HG03196 (cell line): ENCODE results near the gene PGS1.
"Not testable (repeated sequence)": the region's sequence is repeated elsewhere in the genome, so short reads cannot be mapped to it uniquely, and the experiment has no call there.

Experiments
- ATAC-seq: cut with Tn5 transposase; IDR thresholded peaks from one replicate; pipeline ENCODE4 v1.9.1; 2021; ENCODE audit not compliant: unreplicated experiment

PGS1 gene

GRCh38 chr17:78438694-78439325 is 60.4 kb downstream of the PGS1 start:
- ATAC-seq: no peak

GRCh38 chr17:78441271-78441971 is 63.0 kb downstream of the PGS1 start:
- no peak for ATAC-seq

- no peak for ATAC-seq
These were observed 64.3 kb downstream of the PGS1 start for GRCh38 chr17:78442648-78443218.

- ATAC-seq: no peak
These were observed 65.9 kb downstream of the PGS1 start for GRCh38 chr17:78444392-78444791.

- no peak for ATAC-seq
These were observed 68.4 kb downstream of the PGS1 start for GRCh38 chr17:78446833-78447232.

GRCh38 chr17:78448356-78448993 is 70.0 kb downstream of the PGS1 start:
- ATAC-seq: no peak

- ATAC-seq: no peak
These were observed 71.6 kb downstream of the PGS1 start for GRCh38 chr17:78449983-78450595.

- no peak for ATAC-seq
These were observed 72.4 kb downstream of the PGS1 start for GRCh38 chr17:78450696-78451345.

GRCh38 chr17:78451753-78452152 is 73.3 kb downstream of the PGS1 start:
- ATAC-seq: no peak

- no peak for ATAC-seq
These were observed 75.9 kb downstream of the PGS1 start for GRCh38 chr17:78454346-78454745.

GRCh38 chr17:78458091-78458490 is 79.6 kb downstream of the PGS1 start:
- no peak for ATAC-seq

- no peak for ATAC-seq
These were observed 80.4 kb downstream of the PGS1 start for GRCh38 chr17:78458736-78459335.

- no peak for ATAC-seq
These were observed 81.2 kb downstream of the PGS1 start for GRCh38 chr17:78459696-78460095.

GRCh38 chr17:78460176-78460675 is 81.8 kb downstream of the PGS1 start:
- no peak for ATAC-seq

GRCh38 chr17:78460951-78461798 is 82.7 kb downstream of the PGS1 start:
- no peak for ATAC-seq

GRCh38 chr17:78461799-78462053 is 83.3 kb downstream of the PGS1 start:
- no peak for ATAC-seq

- no peak for ATAC-seq
These were observed 83.7 kb downstream of the PGS1 start for GRCh38 chr17:78462148-78462547.

- ATAC-seq: not testable (repeated sequence)
These were observed 87.8 kb downstream of the PGS1 start for GRCh38 chr17:78466109-78466785.
